ENCODE data around the gene TP53. TPM values are rescaled to one million over a fixed set of nuclear protein-coding genes. Genes with fewer than 3 reads are reported as not detected.

TP53 gene
- total and polyA plus RNA-seq, 9 of the 15 experiments (the other 6 are each of a cell fraction or from before 2014, with no cell fraction given) = 2.8 to 14.0 (median 7.1) TPM

GRCh38 chr17:7716901-7717755 lies 29.8 kb upstream of the TP53 start, which contains the start of gene DNAH2 (continued):
- TF ChIP-seq ZNF280B (CRISPR knock-in tag; IDR thresholded peaks at IDR 0.05) (no peak), NRF1 (conservative IDR thresholded peaks at IDR 0.05 in 1 of 2, IDR thresholded peaks at IDR 0.05 in 1 of 2) (peak; percentile 91 to 92), ZNF740 (CRISPR knock-in tag; IDR thresholded peaks at IDR 0.05) (peak; percentile 79), ZNF740 (tag; IDR thresholded peaks at IDR 0.05) (peak in 1 of 2 experiments; percentile 76; a peak in 1 of 4 replicates), POLR2G (IDR thresholded peaks at IDR 0.05; ENCODE audit: low read depth, low read length) (peak; percentile 58; the same call in 1 of the 2 replicates), ZNF277 (CRISPR knock-in tag; IDR thresholded peaks at IDR 0.05; ENCODE audit: borderline replicate concordance) (no peak), TEAD4 (IDR thresholded peaks at IDR 0.05; ENCODE audit: low read length) (no peak), TEAD4 (CRISPR knock-in tag; IDR thresholded peaks at IDR 0.05; ENCODE audit: borderline replicate concordance) (no peak), ZNF512 (tag; IDR thresholded peaks at IDR 0.05) (no peak), HOXB6 (CRISPR knock-in tag; IDR thresholded peaks at IDR 0.05; ENCODE audit: borderline replicate concordance) (no peak), SMARCA4 (IDR thresholded peaks at IDR 0.05) (no peak), ZBTB9 (CRISPR knock-in tag; IDR thresholded peaks at IDR 0.05) (no peak), GTF3C2 (IDR thresholded peaks at IDR 0.05; ENCODE audit: borderline replicate concordance, extremely low read depth, insufficient read length) (no peak), NR2C1 (IDR thresholded peaks at IDR 0.05) (no peak), NR2C1 (tag; IDR thresholded peaks at IDR 0.05) (no peak)
